Erythroblast (primary cell): ENCODE measurements around the gene DEPP1.

Source experiments
- GATA1 ChIP-seq: IDR thresholded peaks from 2 replicates; pipeline ENCODE4 v1.6.1; 2011; ENCODE audit warnings: low read depth, mild to moderate bottlenecking, control low read depth, low read length, moderate library complexity
- POLR2A ChIP-seq: IDR thresholded peaks from 2 replicates; pipeline ENCODE4 v1.6.1; 2011; ENCODE audit warnings: mild to moderate bottlenecking, low read length

DNA sequence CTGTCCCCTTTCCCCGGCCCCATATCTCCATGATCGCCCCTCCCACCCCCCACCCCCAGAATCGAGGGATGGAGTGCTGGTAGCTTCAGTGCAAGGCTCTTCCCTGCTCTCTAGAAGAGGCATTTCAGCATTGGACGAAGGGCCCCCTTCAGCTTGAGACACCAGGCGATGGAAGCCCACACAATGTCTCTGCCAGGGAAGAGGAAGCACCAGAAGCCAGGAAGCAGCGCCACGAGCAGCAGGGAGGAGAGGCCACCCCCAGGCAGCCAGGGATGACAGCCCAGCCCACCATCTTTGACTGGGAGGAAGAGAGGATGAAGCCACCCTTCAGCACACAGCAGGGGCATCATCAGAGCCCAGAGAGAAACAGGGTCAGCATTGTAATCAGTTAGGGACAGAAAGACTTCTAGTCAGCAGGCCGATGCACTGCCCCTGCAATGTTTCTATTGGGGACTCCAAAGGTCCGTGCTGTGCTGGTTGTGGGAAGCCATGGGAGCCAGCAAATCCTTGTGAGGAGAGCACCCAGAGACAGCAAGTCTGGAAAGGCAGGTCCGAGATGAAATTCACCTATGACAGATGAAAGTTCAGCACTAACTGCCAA lies 51.8 kb downstream of the DEPP1 start:
- TF ChIP-seq POLR2A (no peak), GATA1 (no peak)
